ENCODE data around the gene GABRG1. TPM values are rescaled to one million over a fixed set of nuclear protein-coding genes. Genes with fewer than 3 reads are reported as not detected.

GABRG1 gene
- under 0.01 TPM for total RNA-seq

DNA sequence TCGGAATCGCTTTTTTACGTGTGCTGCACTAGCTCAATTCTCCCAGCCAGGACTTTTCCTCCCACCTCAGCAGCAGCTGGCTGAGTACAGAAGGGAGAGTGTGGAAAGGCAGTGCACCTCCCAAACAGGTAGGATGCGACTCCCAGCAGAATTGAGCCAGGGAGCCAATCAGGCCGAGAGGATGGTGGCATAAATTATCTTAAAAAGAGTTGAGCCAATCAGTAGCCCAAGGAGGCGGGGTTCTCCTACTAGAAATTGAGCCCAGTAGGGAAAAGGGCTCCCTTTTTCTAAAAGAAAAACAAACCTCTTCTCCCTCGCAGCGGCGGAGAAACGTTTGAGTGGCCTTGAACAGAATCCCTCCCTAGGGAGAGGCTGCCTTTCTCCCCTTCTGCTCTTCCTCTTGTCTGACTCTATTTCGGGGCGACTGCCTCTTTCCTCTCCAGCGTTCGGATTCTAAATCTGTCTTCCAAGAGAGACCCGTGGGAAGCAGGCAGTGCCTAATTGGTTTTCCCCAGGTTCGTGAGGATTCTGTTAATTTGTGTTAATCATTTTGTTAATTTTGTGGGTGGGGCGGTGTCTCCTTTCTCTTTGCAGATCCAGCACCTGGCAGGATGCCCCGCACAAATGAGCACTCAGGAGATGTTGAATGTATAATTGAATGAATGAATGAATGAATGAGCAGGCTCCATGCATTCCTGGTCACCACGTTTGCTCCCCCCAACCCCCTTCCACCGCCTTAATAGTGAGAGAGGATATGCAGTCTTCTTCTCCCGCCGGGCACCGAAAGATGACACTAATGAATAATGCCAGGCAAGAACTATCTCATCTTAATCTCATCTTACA is at the start of gene GABRG1:
TSS of gene GABRG1 (minus strand) at position 142 of the 843 bp plus-strand sequence. CDS start at position 1, 141 bp downstream.
- DNase-seq = no peak

DNA sequence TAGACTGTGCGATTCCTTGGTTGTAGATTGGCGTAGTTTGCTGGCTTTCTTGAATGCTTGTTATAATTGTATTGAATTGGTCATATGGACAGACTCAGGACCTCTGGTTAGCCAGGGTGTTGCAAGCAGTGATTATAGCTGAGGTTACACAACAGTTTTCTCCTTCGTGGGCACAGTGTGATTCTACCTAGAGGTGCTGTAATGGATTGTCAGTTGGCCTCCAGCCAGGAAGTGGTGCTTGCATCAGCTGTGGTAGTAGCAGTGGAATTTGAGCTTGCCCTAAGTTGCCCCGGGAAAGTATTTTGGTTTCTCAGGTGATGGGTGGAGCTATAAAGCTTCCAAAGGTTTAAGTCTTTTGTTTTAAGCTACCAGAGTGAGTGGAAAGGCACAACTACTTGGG is 23.1 kb upstream of the GABRG1 start:
- no peak for DNase-seq

- DNase-seq = no peak
Measured at GRCh38 chr4:46131498-46132057, 7.7 kb upstream of the GABRG1 start.

DNA sequence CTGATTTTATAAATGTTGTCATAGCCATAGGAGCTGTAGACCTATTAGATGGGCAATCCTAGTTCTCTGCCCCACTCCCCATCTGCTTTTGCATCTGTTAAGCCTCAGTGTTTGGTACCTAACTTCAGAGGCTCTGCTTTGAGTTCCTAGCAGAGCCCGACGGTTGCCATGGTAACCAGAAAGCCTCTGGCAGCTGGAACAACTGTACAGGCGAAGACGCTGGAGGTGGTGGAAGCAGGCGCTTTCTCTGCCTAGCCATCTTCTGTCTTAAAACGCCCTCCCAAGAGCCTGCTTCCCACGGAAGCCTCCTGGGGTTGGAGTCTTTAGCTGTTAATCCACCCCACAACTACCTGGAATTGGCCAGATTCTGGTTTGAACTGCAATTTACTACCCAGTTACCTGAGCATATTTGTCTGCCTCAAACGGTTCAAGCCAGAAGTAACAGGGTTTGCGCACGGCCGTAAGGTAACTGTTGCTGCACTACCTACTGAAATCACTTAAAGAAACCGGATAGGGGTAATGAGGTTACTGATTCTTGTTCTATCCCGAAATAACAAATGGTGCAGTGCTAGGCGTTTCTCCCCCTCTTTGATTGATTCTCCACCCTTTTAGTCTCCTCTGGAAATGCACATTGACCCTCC is 1.0 kb upstream of the GABRG1 start:
- no peak for DNase-seq

- no peak for DNase-seq
Measured at GRCh38 chr4:46081674-46082073, 42.2 kb downstream of the GABRG1 start.

- no peak for DNase-seq
Measured at GRCh38 chr4:46081248-46081647, 42.6 kb downstream of the GABRG1 start.

DNA sequence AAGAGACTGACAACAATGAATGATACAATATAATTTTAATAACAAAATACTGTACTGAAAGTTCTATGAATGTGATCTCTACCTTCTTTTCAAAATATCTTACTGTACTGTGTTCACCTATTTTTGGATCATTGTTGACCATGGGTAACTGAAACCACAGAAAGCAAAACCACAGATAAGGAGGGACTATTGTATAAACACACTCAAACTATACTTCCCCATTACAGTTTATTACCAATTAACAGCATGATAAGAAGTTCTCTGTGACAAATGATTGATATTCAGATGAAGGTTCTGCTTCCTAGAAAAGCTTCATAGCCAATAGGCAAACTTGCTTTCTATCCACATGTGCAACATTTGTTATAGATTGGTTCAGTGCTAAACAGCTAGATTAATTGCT is 50.1 kb downstream of the GABRG1 start:
- no peak for DNase-seq

DNA sequence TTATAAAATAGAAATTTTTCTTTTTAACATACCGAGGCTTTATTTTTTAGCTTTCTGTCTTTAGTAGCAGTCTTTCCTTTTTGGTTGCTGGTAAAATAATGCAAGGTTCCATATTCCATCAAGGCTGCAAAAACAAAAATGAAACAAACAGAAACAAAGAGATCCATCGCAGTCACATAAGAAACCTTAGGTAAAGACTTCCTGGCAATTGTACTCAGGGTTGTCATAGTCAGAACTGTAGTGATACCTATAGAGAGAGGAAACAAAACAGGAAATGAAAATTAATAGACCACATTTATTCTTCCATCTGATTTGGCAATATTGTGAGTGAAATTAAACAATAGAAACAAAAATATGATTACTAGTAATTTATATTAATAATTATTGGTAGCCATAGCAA is 72.5 kb downstream of the GABRG1 start:
- DNase-seq = no peak

DNA sequence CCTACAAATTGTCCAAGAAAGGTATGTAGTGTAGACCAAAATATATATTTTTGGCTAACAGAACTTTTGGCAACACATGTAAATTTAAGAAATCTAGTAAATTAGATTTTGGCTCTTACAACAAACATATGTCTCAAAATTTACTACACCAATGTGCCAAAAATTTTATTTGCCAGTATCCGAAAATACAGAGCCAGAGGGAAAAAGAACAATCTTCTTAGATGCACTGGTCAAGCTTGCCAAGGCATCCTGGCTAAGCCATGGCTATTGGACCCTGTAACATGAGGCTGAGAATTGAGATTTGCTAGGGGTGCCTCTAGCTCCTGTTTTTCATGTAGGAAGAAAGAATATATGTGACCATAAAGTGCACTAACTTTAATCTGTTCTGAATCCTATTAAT is 91.8 kb downstream of the GABRG1 start:
- no peak for DNase-seq

DNA sequence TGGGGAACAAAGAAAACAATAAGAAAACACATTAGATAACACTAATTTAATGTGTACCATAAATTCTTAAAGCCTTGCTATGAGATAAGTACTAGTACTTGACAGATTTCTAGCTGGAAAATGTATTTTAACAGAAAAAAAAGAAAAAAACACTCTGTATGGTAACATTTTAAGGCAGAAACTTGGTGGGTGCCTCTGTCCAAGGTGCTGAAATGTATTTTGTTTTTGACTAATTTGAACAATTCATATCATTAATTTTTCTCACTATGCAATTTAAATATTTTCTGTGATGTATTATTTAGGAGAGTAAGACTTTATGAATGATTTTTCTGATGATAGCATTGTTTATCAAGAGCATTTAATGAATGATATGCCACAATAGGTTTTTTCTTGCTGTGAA is 107.5 kb downstream of the GABRG1 start:
- DNase-seq = no peak

- DNase-seq = no peak
Measured at GRCh38 chr4:45992728-45993127, 131.1 kb downstream of the GABRG1 start.

DNA sequence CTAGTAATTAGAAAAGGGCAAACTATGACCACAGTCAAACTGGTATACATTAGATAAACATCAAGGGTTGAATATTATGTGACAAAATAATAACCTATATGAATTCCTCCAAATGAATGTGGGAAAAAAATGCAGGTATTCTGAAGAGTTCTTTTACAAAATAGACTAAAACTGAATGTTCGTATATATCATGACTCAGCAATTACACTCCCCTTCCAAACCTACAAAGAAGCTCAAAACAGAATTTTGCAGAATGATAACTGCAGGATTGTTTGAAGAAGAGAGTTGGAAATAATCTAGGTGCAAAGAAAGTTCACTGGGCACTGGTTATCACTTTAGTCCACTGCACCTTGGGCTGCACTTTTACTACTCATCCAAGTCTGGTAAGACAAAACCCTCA is 134.1 kb downstream of the GABRG1 start:
- no peak for DNase-seq

DNA sequence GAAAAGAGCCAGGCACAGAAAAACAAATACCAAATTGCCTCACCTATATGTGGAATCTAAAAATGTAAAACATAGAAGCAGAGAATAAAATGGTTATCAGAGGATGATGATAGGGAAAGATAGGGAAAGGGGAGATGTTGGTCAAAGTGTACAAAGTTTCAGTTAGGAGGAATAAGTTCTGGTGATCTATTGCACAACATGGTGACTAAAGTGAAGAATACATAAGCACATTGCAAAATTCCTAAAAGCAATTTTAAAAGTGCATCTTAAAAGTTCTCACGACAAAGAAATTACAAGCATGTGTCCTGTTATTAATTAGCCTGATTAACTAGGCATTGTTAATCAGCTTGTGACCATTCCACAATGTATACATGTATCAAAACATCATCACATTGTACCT is 136.0 kb downstream of the GABRG1 start:
- DNase-seq = no peak
